ENCODE data around the gene PTGR3. TPM values are rescaled to one million over a fixed set of nuclear protein-coding genes. Genes with fewer than 3 reads are reported as not detected.

Gene PTGR3
- total RNA-seq, 1 experiment from 2014 or later: 13.8 TPM

- POLR2A ChIA-PET: no interaction called here
Observed at GRCh38 chr18:75211002-75211621, 2.2 kb upstream of the PTGR3 start.

DNA sequence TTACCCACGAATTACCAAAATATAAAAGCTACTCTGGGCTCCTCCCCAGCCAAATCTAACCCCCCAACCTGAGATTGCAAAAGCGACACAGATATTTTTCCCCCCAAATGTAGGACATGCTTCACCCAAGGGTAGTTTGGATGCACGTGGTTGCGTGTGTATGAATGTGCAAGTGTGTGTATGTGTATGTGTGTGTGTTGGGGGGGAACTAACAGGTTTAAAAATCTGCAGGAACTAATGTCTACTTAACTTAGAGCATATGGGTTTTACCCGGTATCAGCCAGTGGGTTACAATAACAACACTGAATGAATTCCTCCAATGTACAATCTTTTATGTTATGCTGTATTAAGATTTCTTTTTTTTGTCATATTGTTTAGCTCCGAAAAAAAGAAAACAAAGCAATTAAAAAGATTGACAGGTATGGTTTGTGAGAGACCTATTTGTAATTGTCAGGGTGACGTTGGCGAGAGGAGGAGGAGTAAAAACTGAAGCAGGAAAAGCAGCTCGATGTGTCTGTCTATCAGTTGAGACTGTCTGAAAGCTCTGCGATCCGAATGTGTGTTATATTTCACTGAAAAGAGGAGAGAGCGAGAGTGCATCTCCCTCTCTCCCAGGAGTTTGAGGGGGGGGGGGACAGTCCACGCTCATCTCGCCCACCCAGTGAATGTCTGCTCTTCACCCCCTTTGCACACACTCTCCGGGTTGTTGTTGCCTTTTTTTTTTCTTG, 1.5 kb upstream of the PTGR3 start, which contains the start of gene TSHZ1:
Gene TSHZ1, plus strand, starts transcription at position 524 of the 728 bp plus-strand sequence. CDS start 1,080 bp downstream, outside the sequence.
- DNase-seq (ENCODE audit: low spot score) (no peak), ATAC-seq (no peak)
- Mint-ChIP-seq H3K9me3 (no peaks in the 10 kb centered on the region), H3K4me1 (peaks cover 54% of the 10 kb centered on the region), H3K27ac (peak within 1 kb of the TSS; percentile 67), H3K27me3 (ENCODE audit: low read depth) (peaks cover 73% of the 10 kb centered on the region), H3K36me3 (no peaks in the 10 kb centered on the region), H3K4me3 (peak within 1 kb of the TSS; percentile 84)
- CTCF ChIA-PET: no interaction called here
- POLR2A ChIA-PET: interaction anchor here (0.6 to 0.7 kb wide), 4 partner anchors 11 to 1321 kb away, joined by 3 to 4 read pairs (median 4); no protein-coding TSS in a partner anchor
- TF ChIP-seq ZNF138 (CRISPR knock-in tag; conservative IDR thresholded peaks at IDR 0.05) (no peak), CREM (CRISPR knock-in tag; IDR thresholded peaks at IDR 0.05) (no peak), MYBL2 (CRISPR knock-in tag; IDR thresholded peaks at IDR 0.05) (no peak), FOXP1 (CRISPR knock-in tag; IDR thresholded peaks at IDR 0.05; ENCODE audit: borderline replicate concordance) (no peak), RORB (CRISPR knock-in tag; IDR thresholded peaks at IDR 0.05) (no peak), ESRRA (CRISPR knock-in tag; IDR thresholded peaks at IDR 0.05; ENCODE audit: borderline replicate concordance) (no peak), ZNF263 (CRISPR knock-in tag; IDR thresholded peaks at IDR 0.05; ENCODE audit: low read depth) (no peak), NR3C1 (CRISPR knock-in tag; conservative IDR thresholded peaks at IDR 0.05; ENCODE audit: low read depth) (no peak), ERG (CRISPR knock-in tag; IDR thresholded peaks at IDR 0.05) (no peak), FOXK1 (CRISPR knock-in tag; IDR thresholded peaks at IDR 0.05) (no peak)
- TF ChIP-seq, protein P1, sequence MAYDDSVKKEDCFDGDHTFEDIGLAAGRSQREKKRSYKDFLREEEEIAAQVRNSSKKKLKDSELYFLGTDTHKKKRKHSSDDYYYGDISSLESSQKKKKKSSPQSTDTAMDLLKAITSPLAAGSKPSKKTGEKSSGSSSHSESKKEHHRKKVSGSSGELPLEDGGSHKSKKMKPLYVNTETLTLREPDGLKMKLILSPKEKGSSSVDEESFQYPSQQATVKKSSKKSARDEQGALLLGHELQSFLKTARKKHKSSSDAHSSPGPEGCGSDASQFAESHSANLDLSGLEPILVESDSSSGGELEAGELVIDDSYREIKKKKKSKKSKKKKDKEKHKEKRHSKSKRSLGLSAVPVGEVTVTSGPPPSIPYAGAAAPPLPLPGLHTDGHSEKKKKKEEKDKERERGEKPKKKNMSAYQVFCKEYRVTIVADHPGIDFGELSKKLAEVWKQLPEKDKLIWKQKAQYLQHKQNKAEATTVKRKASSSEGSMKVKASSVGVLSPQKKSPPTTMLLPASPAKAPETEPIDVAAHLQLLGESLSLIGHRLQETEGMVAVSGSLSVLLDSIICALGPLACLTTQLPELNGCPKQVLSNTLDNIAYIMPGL (CRISPR knock-in tag; IDR thresholded peaks at IDR 0.05): no peak
- TF ChIP-seq, protein P2, sequence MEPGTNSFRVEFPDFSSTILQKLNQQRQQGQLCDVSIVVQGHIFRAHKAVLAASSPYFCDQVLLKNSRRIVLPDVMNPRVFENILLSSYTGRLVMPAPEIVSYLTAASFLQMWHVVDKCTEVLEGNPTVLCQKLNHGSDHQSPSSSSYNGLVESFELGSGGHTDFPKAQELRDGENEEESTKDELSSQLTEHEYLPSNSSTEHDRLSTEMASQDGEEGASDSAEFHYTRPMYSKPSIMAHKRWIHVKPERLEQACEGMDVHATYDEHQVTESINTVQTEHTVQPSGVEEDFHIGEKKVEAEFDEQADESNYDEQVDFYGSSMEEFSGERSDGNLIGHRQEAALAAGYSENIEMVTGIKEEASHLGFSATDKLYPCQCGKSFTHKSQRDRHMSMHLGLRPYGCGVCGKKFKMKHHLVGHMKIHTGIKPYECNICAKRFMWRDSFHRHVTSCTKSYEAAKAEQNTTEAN (CRISPR knock-in tag; IDR thresholded peaks at IDR 0.05): no peak
- TF ChIP-seq, protein P3, sequence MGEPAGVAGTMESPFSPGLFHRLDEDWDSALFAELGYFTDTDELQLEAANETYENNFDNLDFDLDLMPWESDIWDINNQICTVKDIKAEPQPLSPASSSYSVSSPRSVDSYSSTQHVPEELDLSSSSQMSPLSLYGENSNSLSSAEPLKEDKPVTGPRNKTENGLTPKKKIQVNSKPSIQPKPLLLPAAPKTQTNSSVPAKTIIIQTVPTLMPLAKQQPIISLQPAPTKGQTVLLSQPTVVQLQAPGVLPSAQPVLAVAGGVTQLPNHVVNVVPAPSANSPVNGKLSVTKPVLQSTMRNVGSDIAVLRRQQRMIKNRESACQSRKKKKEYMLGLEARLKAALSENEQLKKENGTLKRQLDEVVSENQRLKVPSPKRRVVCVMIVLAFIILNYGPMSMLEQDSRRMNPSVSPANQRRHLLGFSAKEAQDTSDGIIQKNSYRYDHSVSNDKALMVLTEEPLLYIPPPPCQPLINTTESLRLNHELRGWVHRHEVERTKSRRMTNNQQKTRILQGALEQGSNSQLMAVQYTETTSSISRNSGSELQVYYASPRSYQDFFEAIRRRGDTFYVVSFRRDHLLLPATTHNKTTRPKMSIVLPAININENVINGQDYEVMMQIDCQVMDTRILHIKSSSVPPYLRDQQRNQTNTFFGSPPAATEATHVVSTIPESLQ (CRISPR knock-in tag; IDR thresholded peaks at IDR 0.05): no peak

More at GRCh38 chr18:75211002-75211621, 2.2 kb upstream of the PTGR3 start:
- CTCF ChIA-PET: no interaction called here
- TF ChIP-seq ZNF423 (CRISPR knock-in tag; IDR thresholded peaks at IDR 0.05) (peak; percentile 31; the same call in 1 of the 2 replicates), TEAD1 (CRISPR knock-in tag; IDR thresholded peaks at IDR 0.05) (no peak)
- Mint-ChIP-seq H3K4me1 (peaks cover 52% of the 10 kb centered on the region), H3K36me3 (no peaks in the 10 kb centered on the region), H3K27ac (no peak overlapping the region), H3K27me3 (ENCODE audit: low read depth) (peaks cover 66% of the 10 kb centered on the region), H3K4me3 (peak overlapping the region; percentile 84), H3K9me3 (no peaks in the 10 kb centered on the region)
- DNase-seq (ENCODE audit: low spot score) (no peak), ATAC-seq (no peak)

All from WTC11 (cell line).